Measurements from ENCODE around the gene AKR1B15.
"Not testable (repeated sequence)": the region's sequence is repeated elsewhere in the genome, so short reads cannot be mapped to it uniquely, and the experiment has no call there.

AKR1B15 gene

DNA sequence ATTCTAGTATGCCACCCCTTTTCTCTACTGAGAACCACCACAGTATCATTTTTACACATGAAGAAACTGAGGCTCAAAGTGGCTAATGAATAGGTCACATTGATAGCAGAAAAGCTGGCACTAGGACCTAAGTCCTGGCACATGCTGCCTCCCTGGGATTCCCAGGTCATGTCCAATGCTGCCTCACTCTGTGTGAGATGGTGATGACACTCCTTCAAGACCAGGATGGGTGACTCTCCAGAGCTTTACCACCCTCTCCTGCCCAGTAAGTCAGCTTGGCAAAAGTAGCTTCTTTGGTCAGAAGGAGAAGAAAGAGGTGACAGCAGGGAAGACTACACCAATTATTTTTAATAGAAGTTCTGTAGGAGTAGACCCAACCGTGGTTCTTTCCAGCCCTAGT, 34.8 kb upstream of the AKR1B15 start:
- Histone ChIP-seq H3K4me1 (ENCODE audit: control insufficient read depth, insufficient read depth, low read length) (no peaks in the 10 kb centered on the region), H3K4me3 (ENCODE audit: insufficient read depth, low read depth, low read length) (no peak overlapping the region), H3K9me3 (ENCODE audit: control insufficient read depth, low read length) (no peaks in the 10 kb centered on the region), H3K27ac (ENCODE audit: insufficient read depth, low read depth, low read length, poor library complexity, severe bottlenecking) (no peak overlapping the region), H3K36me3 (ENCODE audit: control insufficient read depth, insufficient read depth, low read length) (no peaks in the 10 kb centered on the region), H3K27me3 (ENCODE audit: control insufficient read depth, insufficient read depth, low read length, poor library complexity, severe bottlenecking) (peaks cover 3% of the 10 kb centered on the region)
- WGBS, 2 experiments: 50 to 70% methylated on average over 1 of the region's 1 CpG

DNA sequence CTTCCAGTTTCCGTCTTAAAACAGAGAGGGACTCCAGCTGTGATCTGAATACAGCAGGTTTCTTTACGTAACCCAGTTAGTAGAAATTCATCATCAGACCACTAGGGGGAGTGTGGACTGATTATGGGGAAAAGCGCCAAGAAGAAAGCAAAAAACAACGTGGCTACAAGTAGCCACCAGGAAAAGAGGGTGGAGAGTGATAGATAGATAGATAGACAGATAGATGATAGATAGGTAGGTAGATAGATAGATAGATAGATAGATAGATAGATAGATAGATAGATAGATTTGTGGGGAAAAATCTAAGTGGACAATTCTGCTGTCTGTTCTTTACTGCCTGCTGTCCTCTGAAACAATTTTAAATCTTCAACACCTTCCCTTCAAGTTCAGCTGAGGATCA, 34.2 kb upstream of the AKR1B15 start:
- Histone ChIP-seq H3K9me3 (ENCODE audit: control insufficient read depth, low read length) (no peaks in the 10 kb centered on the region), H3K27ac (ENCODE audit: insufficient read depth, low read depth, low read length, poor library complexity, severe bottlenecking) (no peak overlapping the region)
- WGBS, 2 experiments: 2 to 8% methylated on average over 4 of the region's 4 CpGs

DNA sequence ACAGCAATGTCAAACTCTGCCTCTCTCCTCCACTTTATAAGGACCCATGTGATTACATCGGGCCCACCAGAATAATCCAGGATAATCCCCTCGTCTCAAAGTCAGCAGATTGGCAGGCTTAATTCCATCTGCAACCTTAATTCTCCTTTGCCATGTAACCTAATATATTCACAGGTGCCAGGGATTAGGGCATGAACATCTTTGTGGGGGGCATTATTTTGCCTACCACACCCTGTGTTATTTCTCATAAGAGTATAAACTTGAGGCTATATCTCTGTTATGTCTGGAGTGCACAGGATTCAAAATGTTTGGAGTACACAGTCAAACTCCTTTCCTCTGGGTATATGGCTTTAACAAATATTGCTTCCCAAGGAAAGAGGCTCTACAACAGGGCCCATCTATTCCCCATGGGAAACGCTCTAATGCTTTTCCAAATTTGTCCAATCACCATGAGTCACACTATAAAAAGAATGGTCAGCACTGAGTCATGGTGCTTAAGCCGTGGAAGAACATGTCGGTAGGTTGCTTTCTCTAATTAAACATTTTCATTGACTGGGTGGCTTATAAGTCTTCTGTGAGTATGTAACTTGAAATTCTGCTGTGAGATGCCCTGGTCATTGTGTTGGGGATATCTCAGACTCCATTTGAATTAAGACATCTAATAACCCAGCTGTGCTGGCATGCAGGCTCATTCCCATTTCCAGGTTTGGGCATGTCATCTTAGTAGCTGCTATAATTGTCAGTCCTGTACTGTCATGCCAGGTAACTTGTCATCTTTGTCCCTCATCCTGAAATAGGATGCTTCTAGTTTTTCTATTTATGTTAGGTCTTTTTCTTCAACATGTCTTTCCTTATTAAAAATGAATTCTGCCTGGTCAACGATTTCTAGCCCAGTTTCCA, 33.1 kb upstream of the AKR1B15 start:
- Histone ChIP-seq H3K27me3 (ENCODE audit: control insufficient read depth, insufficient read depth, low read length, poor library complexity, severe bottlenecking) (peaks cover 3% of the 10 kb centered on the region), H3K27ac (ENCODE audit: insufficient read depth, low read depth, low read length, poor library complexity, severe bottlenecking) (no peak overlapping the region), H3K4me3 (ENCODE audit: insufficient read depth, low read depth, low read length) (no peak overlapping the region), H3K9me3 (ENCODE audit: control insufficient read depth, low read length) (no peaks in the 10 kb centered on the region), H3K4me1 (ENCODE audit: control insufficient read depth, insufficient read depth, low read length) (no peaks in the 10 kb centered on the region), H3K36me3 (ENCODE audit: control insufficient read depth, insufficient read depth, low read length) (no peaks in the 10 kb centered on the region)
- 88 to 90% methylated on average over 6 of the region's 6 CpGs for WGBS, 2 experiments

More for the DNA sequence above, 34.2 kb upstream of the AKR1B15 start:
- no peaks in the 10 kb centered on the region for H3K36me3 ChIP-seq (ENCODE audit: control insufficient read depth, insufficient read depth, low read length)
- H3K27me3 ChIP-seq (ENCODE audit: control insufficient read depth, insufficient read depth, low read length, poor library complexity, severe bottlenecking): peaks cover 3% of the 10 kb centered on the region
- no peaks in the 10 kb centered on the region for H3K4me1 ChIP-seq (ENCODE audit: control insufficient read depth, insufficient read depth, low read length)
- H3K4me3 ChIP-seq (ENCODE audit: insufficient read depth, low read depth, low read length): no peak overlapping the region

DNA sequence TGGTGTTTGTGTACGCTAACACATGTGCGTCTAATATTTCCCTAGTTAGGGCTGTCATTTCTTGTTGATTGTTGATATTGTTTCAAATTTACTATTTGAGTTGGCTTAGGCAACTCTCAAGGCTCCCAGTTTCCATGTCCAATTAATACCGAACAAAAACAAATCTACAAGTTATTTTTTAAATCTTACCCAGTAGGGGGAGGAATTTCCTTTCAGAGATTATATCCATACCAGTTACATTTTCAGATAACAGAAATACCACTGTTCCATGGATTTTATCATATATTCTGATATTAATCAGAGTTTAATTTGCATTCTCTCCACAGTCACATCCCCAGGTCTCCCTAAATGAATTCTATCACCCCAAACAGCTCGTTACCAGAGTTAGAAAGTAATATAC, 28.8 kb upstream of the AKR1B15 start:
- Histone ChIP-seq H3K4me3 (ENCODE audit: insufficient read depth, low read depth, low read length) (no peak overlapping the region), H3K36me3 (ENCODE audit: control insufficient read depth, insufficient read depth, low read length) (no peaks in the 10 kb centered on the region), H3K4me1 (ENCODE audit: control insufficient read depth, insufficient read depth, low read length) (no peaks in the 10 kb centered on the region), H3K27me3 (ENCODE audit: control insufficient read depth, insufficient read depth, low read length, poor library complexity, severe bottlenecking) (no peaks in the 10 kb centered on the region), H3K9me3 (ENCODE audit: control insufficient read depth, low read length) (no peaks in the 10 kb centered on the region), H3K27ac (ENCODE audit: insufficient read depth, low read depth, low read length, poor library complexity, severe bottlenecking) (no peak overlapping the region)
- 96 to 100% methylated on average over 2 to 3 of the region's 4 CpGs for WGBS, 2 experiments

DNA sequence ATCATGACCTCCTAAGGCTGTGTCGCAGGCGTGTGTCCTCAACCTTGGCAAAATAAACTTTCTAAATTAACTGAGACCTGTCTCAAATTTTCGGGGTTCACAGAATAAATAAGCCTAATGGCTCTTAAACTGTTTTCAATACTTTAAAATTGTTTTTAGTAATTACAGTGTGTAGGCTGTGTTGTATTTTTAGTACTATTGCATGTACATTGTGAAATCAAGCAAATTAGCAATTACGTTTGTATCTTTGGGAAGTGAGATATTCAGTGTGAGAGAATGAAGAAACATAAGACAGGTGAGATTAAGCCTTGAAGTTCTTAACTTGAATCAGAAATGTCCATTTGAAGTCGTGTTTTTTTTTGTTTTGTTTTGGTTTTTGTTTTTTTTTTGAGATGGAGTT, 26.3 kb upstream of the AKR1B15 start:
- H3K9me3 ChIP-seq (ENCODE audit: control insufficient read depth, low read length): no peaks in the 10 kb centered on the region
- no peaks in the 10 kb centered on the region for H3K27me3 ChIP-seq (ENCODE audit: control insufficient read depth, insufficient read depth, low read length, poor library complexity, severe bottlenecking)
- H3K4me1 ChIP-seq (ENCODE audit: control insufficient read depth, insufficient read depth, low read length): no peaks in the 10 kb centered on the region
- H3K27ac ChIP-seq (ENCODE audit: insufficient read depth, low read depth, low read length, poor library complexity, severe bottlenecking): no peak overlapping the region
- 89 to 92% methylated on average over 5 of the region's 5 CpGs for WGBS, 2 experiments
- H3K36me3 ChIP-seq (ENCODE audit: control insufficient read depth, insufficient read depth, low read length): no peaks in the 10 kb centered on the region
- H3K4me3 ChIP-seq (ENCODE audit: insufficient read depth, low read depth, low read length): no peak overlapping the region

DNA sequence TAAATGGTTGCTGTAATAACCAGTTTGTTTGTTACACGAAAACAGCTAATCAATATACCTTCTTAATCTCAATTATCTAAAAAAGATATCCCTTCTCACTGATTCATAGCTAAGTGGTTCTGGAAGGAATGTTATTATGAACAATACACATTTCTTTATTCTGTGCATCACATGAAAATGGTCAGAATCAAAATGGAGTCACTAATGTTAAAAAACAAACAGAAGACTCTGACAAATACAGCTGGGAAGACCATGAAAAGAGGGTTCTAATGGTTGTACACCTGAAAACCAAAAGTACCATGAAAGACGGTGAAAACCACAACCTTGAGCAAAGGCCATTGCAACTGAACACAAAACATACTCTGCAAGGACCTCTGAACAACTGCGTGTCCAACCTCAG, 23.5 kb upstream of the AKR1B15 start:
- H3K4me3 ChIP-seq (ENCODE audit: insufficient read depth, low read depth, low read length); H3K9me3 ChIP-seq (ENCODE audit: control insufficient read depth, low read length); H3K27ac ChIP-seq (ENCODE audit: insufficient read depth, low read depth, low read length, poor library complexity, severe bottlenecking); H3K4me1 ChIP-seq (ENCODE audit: control insufficient read depth, insufficient read depth, low read length); H3K36me3 ChIP-seq (ENCODE audit: control insufficient read depth, insufficient read depth, low read length); H3K27me3 ChIP-seq (ENCODE audit: control insufficient read depth, insufficient read depth, low read length, poor library complexity, severe bottlenecking): not testable (repeated sequence)
- WGBS, 2 experiments: 97% methylated on average over 2 to 3 of the region's 3 CpGs

DNA sequence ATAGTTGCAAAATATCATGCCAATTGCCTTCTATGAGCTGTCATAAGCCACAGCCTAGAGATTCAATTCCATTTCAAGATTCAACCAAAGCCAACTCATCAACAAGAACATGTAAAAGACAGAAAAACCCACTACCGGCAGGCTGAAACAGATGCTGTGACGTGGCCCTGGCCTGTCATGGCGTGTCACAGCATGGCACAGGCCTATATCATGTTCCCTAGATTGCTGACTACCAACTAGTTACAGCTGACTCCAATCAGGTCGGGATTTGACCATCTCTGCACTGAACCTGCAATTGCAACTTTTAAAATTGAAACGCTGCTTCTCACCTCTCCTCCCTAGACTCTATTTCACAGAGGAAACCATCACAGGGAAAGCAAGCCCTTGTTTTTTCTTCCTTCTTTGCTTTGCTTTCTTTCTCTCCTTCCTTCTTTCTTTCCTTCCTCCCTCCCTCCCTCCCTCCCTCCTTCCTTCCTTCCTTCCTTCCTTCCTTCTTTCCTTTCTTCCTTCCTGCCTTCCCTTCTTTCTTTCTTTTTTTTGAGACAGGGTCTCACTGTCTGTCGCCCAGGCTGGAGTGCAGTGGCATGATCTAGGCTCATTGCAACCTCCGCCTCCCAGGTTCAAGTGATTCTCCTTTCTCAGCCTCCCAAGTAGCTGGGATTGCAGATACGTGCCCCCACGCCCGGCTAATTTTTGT, 22.2 kb upstream of the AKR1B15 start:
- not testable (repeated sequence) for H3K4me1 ChIP-seq (ENCODE audit: control insufficient read depth, insufficient read depth, low read length); H3K27ac ChIP-seq (ENCODE audit: insufficient read depth, low read depth, low read length, poor library complexity, severe bottlenecking)
- WGBS, 2 experiments: 91 to 95% methylated on average over 10 of the region's 10 CpGs

DNA sequence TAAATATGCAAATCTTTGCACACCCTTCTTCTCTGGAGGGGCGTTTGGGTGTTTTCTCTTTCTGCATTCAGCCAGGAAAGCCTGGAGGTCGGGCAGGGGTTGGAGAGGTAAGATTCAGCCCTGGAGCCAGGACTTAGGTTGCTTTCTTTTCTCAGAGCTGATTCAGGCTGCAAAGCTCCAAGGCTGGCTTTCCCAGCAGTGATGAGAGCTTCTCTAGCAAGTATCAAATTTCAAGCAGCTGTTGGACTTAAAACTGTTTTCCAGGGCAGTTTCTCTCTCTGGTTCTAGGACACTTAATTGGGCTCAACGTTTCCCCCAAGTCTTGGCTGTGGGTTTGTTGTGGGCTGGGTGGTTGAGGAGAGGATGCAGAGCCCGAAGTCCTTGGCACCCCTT, 20.9 kb upstream of the AKR1B15 start:
- no peaks in the 10 kb centered on the region for H3K36me3 ChIP-seq (ENCODE audit: control insufficient read depth, insufficient read depth, low read length)
- H3K4me1 ChIP-seq (ENCODE audit: control insufficient read depth, insufficient read depth, low read length): no peaks in the 10 kb centered on the region
- no peak overlapping the region for H3K4me3 ChIP-seq (ENCODE audit: insufficient read depth, low read depth, low read length)
- H3K27me3 ChIP-seq (ENCODE audit: control insufficient read depth, insufficient read depth, low read length, poor library complexity, severe bottlenecking): no peaks in the 10 kb centered on the region
- H3K9me3 ChIP-seq (ENCODE audit: control insufficient read depth, low read length): no peaks in the 10 kb centered on the region
- no peak overlapping the region for H3K27ac ChIP-seq (ENCODE audit: insufficient read depth, low read depth, low read length, poor library complexity, severe bottlenecking)
- WGBS, 2 experiments: 60 to 62% methylated on average over 4 of the region's 4 CpGs

More for the DNA sequence above, 22.2 kb upstream of the AKR1B15 start:
- not testable (repeated sequence) for H3K4me3 ChIP-seq (ENCODE audit: insufficient read depth, low read depth, low read length); H3K27me3 ChIP-seq (ENCODE audit: control insufficient read depth, insufficient read depth, low read length, poor library complexity, severe bottlenecking); H3K36me3 ChIP-seq (ENCODE audit: control insufficient read depth, insufficient read depth, low read length); H3K9me3 ChIP-seq (ENCODE audit: control insufficient read depth, low read length)

DNA sequence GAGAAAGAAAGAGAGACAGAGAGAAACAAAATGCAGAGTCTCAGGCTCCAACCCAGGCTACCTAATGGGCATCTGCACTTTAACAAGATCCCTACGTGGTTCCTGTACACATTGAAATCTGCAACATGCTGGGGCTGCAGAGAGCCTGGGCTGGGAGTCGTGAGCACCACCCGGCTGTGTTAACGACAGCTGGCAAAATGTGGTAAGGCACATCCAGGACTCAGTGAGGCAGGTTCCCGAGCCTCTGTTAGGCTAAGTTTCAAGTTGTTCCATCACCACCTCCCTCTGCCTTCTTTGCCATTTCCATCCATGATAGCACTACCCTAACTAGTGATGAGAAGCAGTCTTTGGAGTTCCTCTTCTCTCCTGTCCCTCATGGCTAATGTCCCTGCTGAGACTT, 20.2 kb upstream of the AKR1B15 start:
- H3K27ac ChIP-seq (ENCODE audit: insufficient read depth, low read depth, low read length, poor library complexity, severe bottlenecking): no peak overlapping the region
- no peak overlapping the region for H3K4me3 ChIP-seq (ENCODE audit: insufficient read depth, low read depth, low read length)
- H3K27me3 ChIP-seq (ENCODE audit: control insufficient read depth, insufficient read depth, low read length, poor library complexity, severe bottlenecking): no peaks in the 10 kb centered on the region
- no peaks in the 10 kb centered on the region for H3K9me3 ChIP-seq (ENCODE audit: control insufficient read depth, low read length)
- H3K36me3 ChIP-seq (ENCODE audit: control insufficient read depth, insufficient read depth, low read length): no peaks in the 10 kb centered on the region
- WGBS, 2 experiments: 89 to 91% methylated on average over 5 of the region's 5 CpGs
- H3K4me1 ChIP-seq (ENCODE audit: control insufficient read depth, insufficient read depth, low read length): no peaks in the 10 kb centered on the region

DNA sequence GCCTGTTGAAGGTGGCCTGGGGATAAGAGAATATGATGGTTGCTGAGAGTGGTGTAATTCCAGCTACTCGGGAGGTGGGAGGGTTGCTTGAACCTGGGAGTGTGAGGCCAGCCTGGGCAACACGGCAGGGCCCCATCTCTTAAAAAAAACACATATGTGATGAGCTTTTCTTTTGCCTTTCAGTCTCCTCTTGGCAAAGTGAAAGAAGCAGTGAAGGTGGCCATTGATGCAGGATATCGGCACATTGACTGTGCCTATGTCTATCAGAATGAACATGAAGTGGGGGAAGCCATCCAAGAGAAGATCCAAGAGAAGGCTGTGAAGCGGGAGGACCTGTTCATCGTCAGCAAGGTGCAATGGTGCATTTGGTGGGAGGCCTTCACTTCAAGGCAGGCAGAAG, 18.4 kb upstream of the AKR1B15 start:
- Histone ChIP-seq H3K9me3 (ENCODE audit: control insufficient read depth, low read length) (no peaks in the 10 kb centered on the region), H3K4me3 (ENCODE audit: insufficient read depth, low read depth, low read length) (no peak overlapping the region), H3K4me1 (ENCODE audit: control insufficient read depth, insufficient read depth, low read length) (no peaks in the 10 kb centered on the region), H3K27me3 (ENCODE audit: control insufficient read depth, insufficient read depth, low read length, poor library complexity, severe bottlenecking) (no peaks in the 10 kb centered on the region), H3K36me3 (ENCODE audit: control insufficient read depth, insufficient read depth, low read length) (no peaks in the 10 kb centered on the region), H3K27ac (ENCODE audit: insufficient read depth, low read depth, low read length, poor library complexity, severe bottlenecking) (no peak overlapping the region)
- WGBS, 2 experiments: 95 to 98% methylated on average over 5 of the region's 5 CpGs

Data from ectodermal cell (in vitro differentiated cells).